HL-60 (cell line): ENCODE measurements around the gene CENPF.

ENCODE experiments used
- GABPA ChIP-seq: IDR thresholded peaks from 2 replicates; pipeline ENCODE4 v1.6.1; 2012; ENCODE audit warnings: low read depth
- POLR2AphosphoS5 ChIP-seq: IDR thresholded peaks from 2 replicates; pipeline ENCODE4 v1.6.1; 2012; ENCODE audit warnings: low read depth
- TF ChIP-seq, protein P1 (sequence below): IDR thresholded peaks from one replicate; pipeline ENCODE4 v1.5.1; 2011; ENCODE audit warnings: low read length, control low read depth, inconsistent platforms; ENCODE audit not compliant: insufficient read depth
- TF ChIP-seq, protein P2 (sequence below): IDR thresholded peaks from 2 replicates; pipeline ENCODE4 v1.6.1; 2012; ENCODE audit warnings: low read depth; ENCODE audit not compliant: insufficient replicate concordance

DNA sequence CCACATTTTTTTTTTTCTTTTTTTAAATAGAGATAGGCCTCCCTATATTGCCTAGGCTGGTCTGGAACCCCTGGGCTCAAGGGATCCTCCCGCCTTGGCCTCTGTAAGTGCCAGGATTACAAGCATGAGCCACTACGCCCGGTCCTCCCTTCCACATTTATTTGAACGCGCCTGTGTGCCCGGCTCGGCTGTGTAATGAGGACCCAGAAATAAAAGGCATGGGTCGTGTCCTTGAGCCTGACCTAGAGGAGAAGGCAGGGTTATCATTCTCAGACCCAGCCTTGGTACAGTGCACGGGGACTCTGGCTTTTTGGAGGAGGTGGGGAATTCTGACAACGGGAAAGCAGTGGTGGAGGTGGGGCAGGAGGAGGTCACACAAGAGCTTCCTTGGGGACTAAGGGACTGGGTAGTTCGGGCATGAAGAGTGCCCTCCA lies 841 bp downstream of the CENPF start:
- TF ChIP-seq POLR2AphosphoS5 (no peak), GABPA (no peak)
- TF ChIP-seq, protein P1, sequence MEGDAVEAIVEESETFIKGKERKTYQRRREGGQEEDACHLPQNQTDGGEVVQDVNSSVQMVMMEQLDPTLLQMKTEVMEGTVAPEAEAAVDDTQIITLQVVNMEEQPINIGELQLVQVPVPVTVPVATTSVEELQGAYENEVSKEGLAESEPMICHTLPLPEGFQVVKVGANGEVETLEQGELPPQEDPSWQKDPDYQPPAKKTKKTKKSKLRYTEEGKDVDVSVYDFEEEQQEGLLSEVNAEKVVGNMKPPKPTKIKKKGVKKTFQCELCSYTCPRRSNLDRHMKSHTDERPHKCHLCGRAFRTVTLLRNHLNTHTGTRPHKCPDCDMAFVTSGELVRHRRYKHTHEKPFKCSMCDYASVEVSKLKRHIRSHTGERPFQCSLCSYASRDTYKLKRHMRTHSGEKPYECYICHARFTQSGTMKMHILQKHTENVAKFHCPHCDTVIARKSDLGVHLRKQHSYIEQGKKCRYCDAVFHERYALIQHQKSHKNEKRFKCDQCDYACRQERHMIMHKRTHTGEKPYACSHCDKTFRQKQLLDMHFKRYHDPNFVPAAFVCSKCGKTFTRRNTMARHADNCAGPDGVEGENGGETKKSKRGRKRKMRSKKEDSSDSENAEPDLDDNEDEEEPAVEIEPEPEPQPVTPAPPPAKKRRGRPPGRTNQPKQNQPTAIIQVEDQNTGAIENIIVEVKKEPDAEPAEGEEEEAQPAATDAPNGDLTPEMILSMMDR, result no peak
- TF ChIP-seq, protein P2, sequence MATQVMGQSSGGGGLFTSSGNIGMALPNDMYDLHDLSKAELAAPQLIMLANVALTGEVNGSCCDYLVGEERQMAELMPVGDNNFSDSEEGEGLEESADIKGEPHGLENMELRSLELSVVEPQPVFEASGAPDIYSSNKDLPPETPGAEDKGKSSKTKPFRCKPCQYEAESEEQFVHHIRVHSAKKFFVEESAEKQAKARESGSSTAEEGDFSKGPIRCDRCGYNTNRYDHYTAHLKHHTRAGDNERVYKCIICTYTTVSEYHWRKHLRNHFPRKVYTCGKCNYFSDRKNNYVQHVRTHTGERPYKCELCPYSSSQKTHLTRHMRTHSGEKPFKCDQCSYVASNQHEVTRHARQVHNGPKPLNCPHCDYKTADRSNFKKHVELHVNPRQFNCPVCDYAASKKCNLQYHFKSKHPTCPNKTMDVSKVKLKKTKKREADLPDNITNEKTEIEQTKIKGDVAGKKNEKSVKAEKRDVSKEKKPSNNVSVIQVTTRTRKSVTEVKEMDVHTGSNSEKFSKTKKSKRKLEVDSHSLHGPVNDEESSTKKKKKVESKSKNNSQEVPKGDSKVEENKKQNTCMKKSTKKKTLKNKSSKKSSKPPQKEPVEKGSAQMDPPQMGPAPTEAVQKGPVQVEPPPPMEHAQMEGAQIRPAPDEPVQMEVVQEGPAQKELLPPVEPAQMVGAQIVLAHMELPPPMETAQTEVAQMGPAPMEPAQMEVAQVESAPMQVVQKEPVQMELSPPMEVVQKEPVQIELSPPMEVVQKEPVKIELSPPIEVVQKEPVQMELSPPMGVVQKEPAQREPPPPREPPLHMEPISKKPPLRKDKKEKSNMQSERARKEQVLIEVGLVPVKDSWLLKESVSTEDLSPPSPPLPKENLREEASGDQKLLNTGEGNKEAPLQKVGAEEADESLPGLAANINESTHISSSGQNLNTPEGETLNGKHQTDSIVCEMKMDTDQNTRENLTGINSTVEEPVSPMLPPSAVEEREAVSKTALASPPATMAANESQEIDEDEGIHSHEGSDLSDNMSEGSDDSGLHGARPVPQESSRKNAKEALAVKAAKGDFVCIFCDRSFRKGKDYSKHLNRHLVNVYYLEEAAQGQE, result no peak
